HepG2 (cell line): Measurements from ENCODE around the gene ZNF556. TPM values are rescaled to one million over a fixed set of nuclear protein-coding genes. Genes with fewer than 3 reads are reported as not detected.
A peak's percentile ranks its signal among the peaks of the same experiment; 100 is the strongest.

Source experiments
- ARNT ChIP-seq: fragments of 450-650 bp; IDR thresholded peaks from 2 replicates; pipeline ENCODE4 v1.6.1; 2017
- ATRX ChIP-seq: sonication (generic); formaldehyde crosslinking; IDR thresholded peaks from 2 replicates; pipeline ENCODE4 v1.4.0; 2020; ENCODE audit warnings: missing genetic modification reagents, borderline replicate concordance
- BRD4 ChIP-seq: sonication (generic); formaldehyde crosslinking; IDR thresholded peaks from 2 replicates; pipeline ENCODE4 v1.4.0; 2020; ENCODE audit warnings: missing genetic modification reagents
- CENPT ChIP-seq: sonication (generic); formaldehyde crosslinking; IDR thresholded peaks from 2 replicates; pipeline ENCODE4 v1.8.0; 2022; ENCODE audit warnings: low read depth, mild to moderate bottlenecking, moderate library complexity, missing genetic modification reagents
- CHD2 ChIP-seq: IDR thresholded peaks from 2 replicates; pipeline ENCODE4 v1.6.1; 2011; ENCODE audit warnings: low read depth, low read length, improper control_type of control experiment
- IRF1 ChIP-seq: sonication (generic); formaldehyde crosslinking; IDR thresholded peaks from 2 replicates; pipeline ENCODE4 v1.4.0; 2020; ENCODE audit warnings: low read depth, mild to moderate bottlenecking, missing genetic modification reagents
- IRF9 ChIP-seq: sonication (generic); formaldehyde crosslinking; IDR thresholded peaks from 2 replicates; pipeline ENCODE4 v1.8.0; 2022; ENCODE audit warnings: missing genetic modification reagents, mild to moderate bottlenecking, borderline replicate concordance
- LCORL ChIP-seq, 2 experiments: fragments of 450-650 bp in 1 of 2; sonication (generic) in 1 of 2; formaldehyde crosslinking in 1 of 2; IDR thresholded peaks; 2 replicates each; pipeline versions ENCODE4 v1.5.0 to v1.6.1; 2017 to 2020; ENCODE audit warnings: antibody characterized with exemption in 1 of 2, missing genetic modification reagents in 1 of 2
- MAFG ChIP-seq: sonication (generic); formaldehyde crosslinking; IDR thresholded peaks from 2 replicates; pipeline ENCODE4 v1.5.1; 2020; ENCODE audit warnings: mild to moderate bottlenecking, missing genetic modification reagents
- MYC ChIP-seq: sonication (generic); formaldehyde crosslinking; IDR thresholded peaks from 2 replicates; pipeline ENCODE4 v1.9.0; 2021; ENCODE audit warnings: missing genetic modification reagents, borderline replicate concordance
- NFE2L2 ChIP-seq: fragments of 150-350 bp; IDR thresholded peaks from 2 replicates; pipeline ENCODE4 v1.6.1; 2014; ENCODE audit warnings: low read length
- NPAS2 ChIP-seq: sonication (generic); formaldehyde crosslinking; IDR thresholded peaks from 2 replicates; pipeline ENCODE4 v1.8.0; 2022; ENCODE audit warnings: mild to moderate bottlenecking, missing genetic modification reagents, borderline replicate concordance
- PREB ChIP-seq: sonication (generic); formaldehyde crosslinking; IDR thresholded peaks from 2 replicates; pipeline ENCODE4 v1.4.0; 2020; ENCODE audit warnings: missing genetic modification reagents
- SATB2 ChIP-seq: sonication (generic); formaldehyde crosslinking; IDR thresholded peaks from 2 replicates; pipeline ENCODE4 v1.5.0; 2020; ENCODE audit warnings: missing genetic modification reagents
- SIX1 ChIP-seq: sonication (generic); formaldehyde crosslinking; IDR thresholded peaks from 2 replicates; pipeline ENCODE4 v1.4.0; 2020; ENCODE audit warnings: missing genetic modification reagents, borderline replicate concordance
- SRSF9 ChIP-seq: fragments of 200-400 bp; formaldehyde crosslinking; IDR thresholded peaks from 2 replicates; pipeline ENCODE4 v1.6.1; 2018; ENCODE audit warnings: borderline replicate concordance, mild to moderate bottlenecking, low read depth, low read length; ENCODE audit not compliant: insufficient read depth, poor library complexity, severe bottlenecking
- STAG1 ChIP-seq: sonication (generic); formaldehyde crosslinking; IDR thresholded peaks from 2 replicates; pipeline ENCODE4 v1.4.0; 2020; ENCODE audit warnings: missing genetic modification reagents
- ZFP91 ChIP-seq: sonication (generic); formaldehyde crosslinking; IDR thresholded peaks from 2 replicates; pipeline ENCODE4 v1.9.0; 2022; ENCODE audit warnings: missing genetic modification reagents, mild to moderate bottlenecking, borderline replicate concordance
- ZKSCAN1 ChIP-seq: fragments of 150-350 bp; IDR thresholded peaks from 2 replicates; pipeline ENCODE4 v1.6.1; 2014; ENCODE audit warnings: low read length
- ZNF660 ChIP-seq: sonication (generic); formaldehyde crosslinking; IDR thresholded peaks from 2 replicates; pipeline ENCODE4 v1.5.1; 2020; ENCODE audit warnings: mild to moderate bottlenecking, low read depth, missing genetic modification reagents, borderline replicate concordance
- ZNF770 ChIP-seq: sonication (generic); formaldehyde crosslinking; IDR thresholded peaks from 2 replicates; pipeline ENCODE4 v1.5.0; 2020; ENCODE audit warnings: mild to moderate bottlenecking, missing genetic modification reagents
- ZNF883 ChIP-seq: sonication (generic); formaldehyde crosslinking; IDR thresholded peaks from 2 replicates; pipeline ENCODE4 v1.5.1; 2020; ENCODE audit warnings: mild to moderate bottlenecking, missing genetic modification reagents; ENCODE audit errors: not compliant biosample characterization
- polyA plus RNA-seq, 8 experiments: library from polyadenylated mRNA; depleted of rRNA in 3 of 8; stranded (reverse) in 7 of 8; unstranded in 1 of 8; fragments of >200 nt; fragmentation: Illumina TruSeq in 4 of 8; extraction: Trizol in 4 of 8; gene quantifications; 2 replicates each; pipeline versions ENCODE4 v1.2.1 to v1.2.3, GENCODE V29; 2011 to 2016; ENCODE audit warnings: low read depth in 4 of 8, missing spikeins in 1 of 8, mixed read lengths in 1 of 8; ENCODE audit not compliant: insufficient read depth in 1 of 8
- total RNA-seq, 5 experiments: library from RNA; depleted of rRNA; stranded (reverse); fragments of >200 nt; fragmentation: Illumina TruSeq; extraction: Trizol; gene quantifications; 2 replicates each; pipeline ENCODE4 v1.2.3, GENCODE V29; 2016; ENCODE audit warnings: low read depth in 1 of 5

ZNF556 gene
- total and polyA plus RNA-seq, 2 of the 13 experiments (the other 11 are each of a cell fraction or from before 2014, with no cell fraction given), result 4.2 to 28.6 TPM

GRCh38 chr19:2900296-2901252, 33.4 kb downstream of the ZNF556 start, which contains the start of gene ZNF57 (continued):
- TF ChIP-seq ZFP91 (CRISPR knock-in tag) (peak; percentile 61; the same call in 1 of the 2 replicates), ATRX (no peak), SATB2 (no peak), ARNT (no peak), CENPT (no peak), ZNF883 (CRISPR knock-in tag) (peak; percentile 82), NFE2L2 (no peak), CHD2 (no peak), STAG1 (CRISPR knock-in tag) (no peak), ZKSCAN1 (no peak), ZNF660 (CRISPR knock-in tag) (no peak), BRD4 (CRISPR knock-in tag) (0 out of 2 replicates have a peak, but pooled peaks have one; percentile 30), MAFG (no peak), MYC (CRISPR knock-in tag) (peak; percentile 70), SRSF9 (no peak), SIX1 (CRISPR knock-in tag) (no peak), IRF1 (CRISPR knock-in tag) (no peak), IRF9 (CRISPR knock-in tag) (peak; percentile 28; the same call in 1 of the 2 replicates), PREB (CRISPR knock-in tag) (no peak), LCORL (IDR thresholded peaks at IDR 0.05) (no peak), LCORL (CRISPR knock-in tag; IDR thresholded peaks at IDR 0.05) (no peak), NPAS2 (CRISPR knock-in tag) (no peak), ZNF770 (CRISPR knock-in tag) (no peak)
